ENCODE results near the gene SEMA4D. TPM values are rescaled to one million over a fixed set of nuclear protein-coding genes. Genes with fewer than 3 reads are reported as not detected.
A peak's percentile ranks its signal among the peaks of the same experiment; 100 is the strongest.

SEMA4D gene
- total RNA-seq, 2 donors from 2014 or later, result 42.8 to 51.0 TPM

DNA sequence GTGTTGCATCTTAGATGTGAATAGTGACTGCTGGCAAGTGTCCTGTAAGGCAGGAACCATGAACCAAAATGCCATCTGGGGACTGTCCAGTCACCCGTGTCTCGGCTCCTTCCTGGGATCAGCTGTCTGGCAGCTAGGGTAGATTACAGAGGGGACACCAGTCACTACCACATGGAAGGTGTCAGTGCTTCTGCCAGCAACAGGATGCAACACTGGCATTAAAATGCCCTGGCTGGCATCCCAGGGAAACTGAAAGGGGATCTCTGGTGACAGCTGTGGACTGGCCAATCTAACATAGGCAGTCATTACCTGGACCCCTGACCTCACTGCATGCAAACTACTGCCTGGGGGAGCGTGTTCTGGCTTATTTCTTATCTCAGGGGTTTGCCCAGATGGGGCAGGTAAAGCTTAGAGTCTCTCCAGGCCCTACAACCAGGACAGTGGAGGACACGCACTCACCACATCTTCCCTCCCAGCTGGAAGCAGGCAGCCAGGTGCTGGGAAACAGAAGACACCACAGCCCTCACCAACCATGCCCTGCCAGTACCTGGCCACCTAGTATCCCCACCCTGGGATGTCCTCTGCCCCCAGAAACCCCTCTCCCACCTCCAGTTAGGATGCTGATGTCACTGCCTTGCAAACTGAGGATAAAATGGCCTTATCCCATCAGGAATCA is 83.8 kb downstream of the SEMA4D start:
- Mint-ChIP-seq H3K4me3 (no peak overlapping the region), H3K27ac (no peak overlapping the region), H3K9me3 (peaks cover 6% of the 10 kb centered on the region), H3K4me1 (peaks cover 12% of the 10 kb centered on the region), H3K27me3 (ENCODE audit: insufficient read depth) (no peaks in the 10 kb centered on the region), H3K36me3 (ENCODE audit: low read depth) (peaks cover 10% of the 10 kb centered on the region)
- no peaks in the 10 kb centered on the region for H3K27me3 ChIP-seq (ENCODE audit: control insufficient read depth, insufficient read depth, low read length, poor library complexity, severe bottlenecking)
- H3K9ac ChIP-seq (ENCODE audit: extremely low read depth, low read length, poor library complexity, severe bottlenecking), result no peak overlapping the region
- no peak for TF ChIP-seq CTCF (conservative IDR thresholded peaks at IDR 0.05)
- H3K36me3 ChIP-seq (ENCODE audit: control insufficient read depth, insufficient read depth, low read length), result no peaks in the 10 kb centered on the region
- DNase-seq, result no peak
- H3K27ac ChIP-seq (ENCODE audit: low read depth, low read length), result no peak overlapping the region
- H3K4me3 ChIP-seq (ENCODE audit: low read length), result no peak overlapping the region
- no peaks in the 10 kb centered on the region for H3K4me1 ChIP-seq (ENCODE audit: control insufficient read depth, insufficient read depth, low read length)
- H3K9me3 ChIP-seq (ENCODE audit: control insufficient read depth, low read length), result peaks cover 4% of the 10 kb centered on the region
- 86% methylated on average over 4 of the region's 4 CpGs; no CpG with 5 or more reads in 1 of the 2 experiments for WGBS, 2 experiments (ENCODE audit: insufficient coverage in 1 of 2, insufficient read length in 1 of 2)

DNA sequence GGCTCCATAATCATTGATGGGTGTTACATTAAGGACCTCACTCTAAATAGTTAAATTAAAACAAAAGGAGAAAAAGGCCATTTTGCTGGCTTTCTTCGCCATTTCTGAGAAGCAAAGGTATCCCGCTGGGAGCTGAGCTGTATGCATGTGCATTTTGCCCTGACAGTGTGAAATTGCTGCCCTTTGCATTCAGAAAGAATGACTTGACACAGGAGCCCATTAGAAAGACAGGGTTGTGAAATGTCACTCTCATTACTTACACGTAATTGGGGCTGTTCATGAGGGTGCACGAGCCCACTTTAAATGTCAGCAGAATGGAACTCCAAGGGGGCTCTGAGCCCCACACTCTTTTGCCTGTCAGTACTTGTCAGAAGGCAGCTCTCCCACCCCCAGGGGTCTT is 85.0 kb downstream of the SEMA4D start:
- no peak overlapping the region for H3K4me3 ChIP-seq (ENCODE audit: low read length)
- Mint-ChIP-seq H3K36me3 (ENCODE audit: low read depth) (peaks cover 8% of the 10 kb centered on the region), H3K4me1 (peaks cover 12% of the 10 kb centered on the region), H3K27ac (peak overlapping the region; percentile 50), H3K27me3 (ENCODE audit: insufficient read depth) (no peaks in the 10 kb centered on the region), H3K9me3 (peaks cover 6% of the 10 kb centered on the region), H3K4me3 (no peak overlapping the region)
- 18 to 33% methylated on average over 4 of the region's 4 CpGs for WGBS, 2 experiments (ENCODE audit: insufficient coverage in 1 of 2, insufficient read length in 1 of 2)
- H3K36me3 ChIP-seq (ENCODE audit: control insufficient read depth, insufficient read depth, low read length), result no peaks in the 10 kb centered on the region
- H3K4me1 ChIP-seq (ENCODE audit: control insufficient read depth, insufficient read depth, low read length), result no peaks in the 10 kb centered on the region
- no peaks in the 10 kb centered on the region for H3K27me3 ChIP-seq (ENCODE audit: control insufficient read depth, insufficient read depth, low read length, poor library complexity, severe bottlenecking)
- peak; percentile 77 for DNase-seq
- peaks cover 4% of the 10 kb centered on the region for H3K9me3 ChIP-seq (ENCODE audit: control insufficient read depth, low read length)
- no peak overlapping the region for H3K9ac ChIP-seq (ENCODE audit: extremely low read depth, low read length, poor library complexity, severe bottlenecking)
- no peak overlapping the region for H3K27ac ChIP-seq (ENCODE audit: low read depth, low read length)
- no peak for TF ChIP-seq CTCF (conservative IDR thresholded peaks at IDR 0.05)

- H3K27me3 Mint-ChIP-seq (ENCODE audit: insufficient read depth), result no peaks in the 10 kb centered on the region
- H3K4me1 ChIP-seq (ENCODE audit: control insufficient read depth, insufficient read depth, low read length), result no peaks in the 10 kb centered on the region
- no peak overlapping the region for H3K27ac ChIP-seq (ENCODE audit: low read depth, low read length)
- no peaks in the 10 kb centered on the region for H3K36me3 ChIP-seq (ENCODE audit: control insufficient read depth, insufficient read depth, low read length)
- no peak overlapping the region for H3K4me3 ChIP-seq (ENCODE audit: low read length)
- H3K36me3 Mint-ChIP-seq (ENCODE audit: low read depth), result peaks cover 10% of the 10 kb centered on the region
- TF ChIP-seq CTCF (conservative IDR thresholded peaks at IDR 0.05), result no peak
- H3K27me3 ChIP-seq (ENCODE audit: control insufficient read depth, insufficient read depth, low read length, poor library complexity, severe bottlenecking), result no peaks in the 10 kb centered on the region
- peak overlapping the region; percentile 50 for H3K27ac Mint-ChIP-seq
- 48 to 62% methylated on average over 4 to 5 of the region's 5 CpGs for WGBS, 2 experiments (ENCODE audit: insufficient coverage in 1 of 2, insufficient read length in 1 of 2)
- no peak overlapping the region for H3K9ac ChIP-seq (ENCODE audit: extremely low read depth, low read length, poor library complexity, severe bottlenecking)
- peaks cover 4% of the 10 kb centered on the region for H3K9me3 ChIP-seq (ENCODE audit: control insufficient read depth, low read length)
- DNase-seq, result peak; percentile 55
- peaks cover 8% of the 10 kb centered on the region for H3K9me3 Mint-ChIP-seq
- H3K4me3 Mint-ChIP-seq, result no peak overlapping the region
- H3K4me1 Mint-ChIP-seq, result peaks cover 12% of the 10 kb centered on the region
Measured at GRCh38 chr9:89412541-89412940, 85.4 kb downstream of the SEMA4D start.

Measured in endodermal cell (in vitro differentiated cells).